WERI-Rb-1 (cell line): ENCODE measurements around the gene PRELID2.

ENCODE experiments used
- DNase-seq: peaks from one replicate; pipeline ENCODE4 v3.0.0-alpha.2; 2020
- H3K27ac ChIP-seq: fragments of 250-450 bp; sonication (Bioruptor Pico); 2 replicates; pipeline ENCODE4 v1.5.1; 2020; ENCODE audit warnings: mild to moderate bottlenecking, moderate library complexity
- H3K27me3 ChIP-seq: fragments of 250-450 bp; sonication (Bioruptor Pico); 2 replicates; pipeline ENCODE4 v1.5.1; 2021; ENCODE audit warnings: mild to moderate bottlenecking, low read depth, moderate library complexity; ENCODE audit not compliant: insufficient read depth, severe bottlenecking
- H3K36me3 ChIP-seq: fragments of 250-450 bp; sonication (Bioruptor Pico); 2 replicates; pipeline ENCODE4 v1.5.1; 2020; ENCODE audit warnings: mild to moderate bottlenecking, moderate library complexity
- H3K4me3 ChIP-seq: 2 replicates; pipeline ENCODE4 v1.5.1; 2011; ENCODE audit warnings: low read depth, mild to moderate bottlenecking, control low read depth, low read length
- H3K9me3 ChIP-seq: fragments of 250-450 bp; sonication (Bioruptor Pico); 2 replicates; pipeline ENCODE4 v1.5.1; 2021; ENCODE audit warnings: mild to moderate bottlenecking, moderate library complexity; ENCODE audit not compliant: severe bottlenecking
- CTCF ChIP-seq: IDR thresholded peaks from 2 replicates; pipeline ENCODE4 v1.5.1; 2011; ENCODE audit warnings: low read depth, mild to moderate bottlenecking, control low read depth, inconsistent platforms, low read length

Gene PRELID2

GRCh38 chr5:145760660-145761059 lies 74.5 kb downstream of the PRELID2 start:
- no peak for DNase-seq
- Histone ChIP-seq H3K36me3 (peaks cover 4% of the 10 kb centered on the region; the same call in 1 of the 2 replicates), H3K27ac (no peak overlapping the region)

GRCh38 chr5:145752947-145753346 lies 82.2 kb downstream of the PRELID2 start:
- no peak for TF ChIP-seq CTCF
- no peak overlapping the region for H3K27ac ChIP-seq
- no peaks in the 10 kb centered on the region for H3K27me3 ChIP-seq
- no peak for DNase-seq
- H3K4me3 ChIP-seq = no peak overlapping the region
- H3K36me3 ChIP-seq = no peaks in the 10 kb centered on the region
- H3K9me3 ChIP-seq = no peaks in the 10 kb centered on the region

More at GRCh38 chr5:145760660-145761059, 74.5 kb downstream of the PRELID2 start:
- no peaks in the 10 kb centered on the region for H3K9me3 ChIP-seq
- TF ChIP-seq CTCF = no peak
- no peaks in the 10 kb centered on the region for H3K27me3 ChIP-seq
- H3K4me3 ChIP-seq = no peak overlapping the region

GRCh38 chr5:145752534-145752933 lies 82.6 kb downstream of the PRELID2 start:
- Histone ChIP-seq H3K4me3 (no peak overlapping the region), H3K9me3 (no peaks in the 10 kb centered on the region), H3K27ac (no peak overlapping the region), H3K36me3 (no peaks in the 10 kb centered on the region), H3K27me3 (no peaks in the 10 kb centered on the region)
- TF ChIP-seq CTCF = no peak
- DNase-seq = no peak

GRCh38 chr5:145750199-145750598 lies 84.9 kb downstream of the PRELID2 start:
- Histone ChIP-seq H3K36me3 (no peaks in the 10 kb centered on the region), H3K27ac (no peak overlapping the region), H3K27me3 (no peaks in the 10 kb centered on the region), H3K4me3 (no peak overlapping the region), H3K9me3 (no peaks in the 10 kb centered on the region)
- no peak for DNase-seq
- no peak for TF ChIP-seq CTCF

GRCh38 chr5:145743396-145744061 lies 91.6 kb downstream of the PRELID2 start:
- TF ChIP-seq CTCF = no peak
- H3K9me3 ChIP-seq = no peaks in the 10 kb centered on the region
- H3K27me3 ChIP-seq = no peaks in the 10 kb centered on the region
- no peaks in the 10 kb centered on the region for H3K36me3 ChIP-seq
- peak; percentile 41 for DNase-seq
- H3K27ac ChIP-seq = no peak overlapping the region
- no peak overlapping the region for H3K4me3 ChIP-seq

- DNase-seq = no peak
- Histone ChIP-seq H3K27ac (no peak overlapping the region), H3K27me3 (no peaks in the 10 kb centered on the region), H3K9me3 (no peaks in the 10 kb centered on the region), H3K4me3 (no peak overlapping the region), H3K36me3 (no peaks in the 10 kb centered on the region)
- TF ChIP-seq CTCF = no peak
Measured at GRCh38 chr5:145739843-145740242, 95.3 kb downstream of the PRELID2 start.
